Neural progenitor cell (in vitro differentiated cells): ENCODE results near the gene IFITM5. TPM values are rescaled to one million over a fixed set of nuclear protein-coding genes. Genes with fewer than 3 reads are reported as not detected.
A peak's percentile ranks its signal among the peaks of the same experiment; 100 is the strongest.
"Not testable (repeated sequence)": the region's sequence is repeated elsewhere in the genome, so short reads cannot be mapped to it uniquely, and the experiment has no call there.

Source experiments
- DNase-seq: peaks from one replicate; pipeline ENCODE4 v3.0.0-alpha.2; 2016; ENCODE audit warnings: low spot score
- H2AFZ ChIP-seq: fragments of 200-600 bp; sonication (generic); replicated peaks from 2 replicates; pipeline ENCODE4 v1.6.1; 2016; ENCODE audit warnings: antibody characterized with exemption
- H3F3A ChIP-seq: fragments of 200-600 bp; sonication (generic); 2 replicates; pipeline ENCODE4 v1.6.1; 2016; ENCODE audit warnings: antibody characterized with exemption, low read depth
- H3K27ac ChIP-seq: fragments of 200-600 bp; sonication (generic); 2 replicates; pipeline ENCODE4 v1.5.1; 2016; ENCODE audit warnings: mild to moderate bottlenecking
- H3K27me3 ChIP-seq: fragments of 200-600 bp; sonication (generic); 2 replicates; pipeline ENCODE4 v1.6.1; 2016; ENCODE audit warnings: mild to moderate bottlenecking, moderate library complexity
- H3K36me3 ChIP-seq: fragments of 200-600 bp; sonication (generic); 2 replicates; pipeline ENCODE4 v1.5.1; 2016
- H3K4me1 ChIP-seq: fragments of 200-600 bp; sonication (generic); 2 replicates; pipeline ENCODE4 v1.6.1; 2016; ENCODE audit warnings: mixed run types
- H3K4me2 ChIP-seq: fragments of 200-600 bp; sonication (generic); 2 replicates; pipeline ENCODE4 v1.6.1; 2016
- H3K4me3 ChIP-seq: fragments of 200-600 bp; sonication (generic); 2 replicates; pipeline ENCODE4 v1.5.1; 2016
- H3K79me2 ChIP-seq: fragments of 200-600 bp; sonication (generic); 2 replicates; pipeline ENCODE4 v1.6.1; 2016; ENCODE audit warnings: low read depth
- H3K9ac ChIP-seq: fragments of 200-600 bp; sonication (generic); 2 replicates; pipeline ENCODE4 v1.6.1; 2016
- H3K9me3 ChIP-seq: fragments of 200-600 bp; sonication (generic); 2 replicates; pipeline ENCODE4 v1.5.1; 2016; ENCODE audit warnings: low read depth
- H4K20me1 ChIP-seq: fragments of 200-600 bp; sonication (generic); 2 replicates; pipeline ENCODE4 v1.6.1; 2016; ENCODE audit warnings: low read depth
- H3K27ac Mint-ChIP-seq: 3 replicates; pipeline ENCODE4 v1.8.0; 2021; ENCODE audit warnings: mixed read lengths
- H3K27me3 Mint-ChIP-seq: 2 replicates; pipeline ENCODE4 v1.8.0; 2022; ENCODE audit warnings: low read depth, mild to moderate bottlenecking, inconsistent platforms, moderate library complexity, mixed read lengths; ENCODE audit not compliant: insufficient read depth
- H3K36me3 Mint-ChIP-seq: 3 replicates; pipeline ENCODE4 v1.8.0; 2021; ENCODE audit warnings: mixed read lengths
- H3K4me1 Mint-ChIP-seq: 3 replicates; pipeline ENCODE4 v1.8.0; 2021; ENCODE audit warnings: mixed read lengths
- H3K4me3 Mint-ChIP-seq: 3 replicates; pipeline ENCODE4 v1.8.0; 2021; ENCODE audit warnings: mild to moderate bottlenecking, moderate library complexity, mixed read lengths
- H3K9me3 Mint-ChIP-seq: 3 replicates; pipeline ENCODE4 v1.8.0; 2020; ENCODE audit warnings: mixed read lengths
- CTCF ChIP-seq: fragments of 200-600 bp; sonication (generic); IDR thresholded peaks from 2 replicates; pipeline ENCODE4 v1.5.1; 2017; ENCODE audit warnings: antibody characterized with exemption, mild to moderate bottlenecking
- EZH2 ChIP-seq: fragments of 200-600 bp; sonication (generic); IDR thresholded peaks from 2 replicates; pipeline ENCODE4 v1.6.1; 2017; ENCODE audit warnings: antibody characterized with exemption, mild to moderate bottlenecking, moderate library complexity
- EZH2phosphoT487 ChIP-seq: fragments of 200-600 bp; sonication (generic); IDR thresholded peaks from 2 replicates; pipeline ENCODE4 v1.6.1; 2017; ENCODE audit warnings: antibody characterized with exemption
- total RNA-seq: library from RNA; depleted of rRNA; stranded (reverse); fragments of >200 nt; gene quantifications from 2 replicates; pipeline ENCODE4 v1.2.3, GENCODE V29; 2015; ENCODE audit warnings: low replicate concordance

IFITM5 gene
- total RNA-seq, 1 donor from 2014 or later, result not detected

- H3K4me1 ChIP-seq, result peaks cover 67% of the 10 kb centered on the region
- H3K9ac ChIP-seq, result no peak overlapping the region
- peaks cover 50% of the 10 kb centered on the region for H3K27me3 ChIP-seq
Measured at GRCh38 chr11:313304-313786, 14.0 kb upstream of the IFITM5 start.

GRCh38 chr11:312092-312816 lies 12.9 kb upstream of the IFITM5 start:
- H3K27me3 ChIP-seq, result peaks cover 41% of the 10 kb centered on the region
- Mint-ChIP-seq H3K27me3 (peaks cover 7% of the 10 kb centered on the region), H3K4me1 (peaks cover 58% of the 10 kb centered on the region), H3K9me3 (no peaks in the 10 kb centered on the region), H3K27ac (peak overlapping the region; percentile 94), H3K4me3 (peak overlapping the region; percentile 74), H3K36me3 (no peaks in the 10 kb centered on the region)
- H3K79me2 ChIP-seq, result peaks cover 3% of the 10 kb centered on the region
- no peak overlapping the region for H2AFZ ChIP-seq
- no peak overlapping the region for H3K4me3 ChIP-seq
- TF ChIP-seq CTCF, result no peak
- no peak for TF ChIP-seq EZH2
- no peak for TF ChIP-seq EZH2phosphoT487
- no peak for DNase-seq
- H3K9me3 ChIP-seq, result no peaks in the 10 kb centered on the region
- no peak overlapping the region for H3K27ac ChIP-seq
- H3K9ac ChIP-seq, result no peak overlapping the region
- no peaks in the 10 kb centered on the region for H4K20me1 ChIP-seq
- H3K36me3 ChIP-seq, result no peaks in the 10 kb centered on the region
- H3K4me2 ChIP-seq, result peak overlapping the region; percentile 69
- peaks cover 42% of the 10 kb centered on the region for H3F3A ChIP-seq
- peaks cover 62% of the 10 kb centered on the region for H3K4me1 ChIP-seq

More at GRCh38 chr11:313304-313786, 14.0 kb upstream of the IFITM5 start:
- H3K36me3 Mint-ChIP-seq, result no peaks in the 10 kb centered on the region
- H3K27ac Mint-ChIP-seq, result peak overlapping the region; percentile 90
- H3K4me3 ChIP-seq, result peak overlapping the region; percentile 51
- TF ChIP-seq EZH2phosphoT487, result no peak
- TF ChIP-seq EZH2, result no peak
- H3K9me3 ChIP-seq, result no peaks in the 10 kb centered on the region
- H4K20me1 ChIP-seq, result no peaks in the 10 kb centered on the region
- H3F3A ChIP-seq, result peaks cover 48% of the 10 kb centered on the region
- peaks cover 12% of the 10 kb centered on the region for H3K27me3 Mint-ChIP-seq
- H3K4me1 Mint-ChIP-seq, result peaks cover 57% of the 10 kb centered on the region
- H3K9me3 Mint-ChIP-seq, result no peaks in the 10 kb centered on the region
- H3K4me3 Mint-ChIP-seq, result peak overlapping the region; percentile 88
- peak overlapping the region; percentile 42 for H3K27ac ChIP-seq
- peak overlapping the region; percentile 84 for H3K4me2 ChIP-seq
- H3K36me3 ChIP-seq, result no peaks in the 10 kb centered on the region
- no peak for DNase-seq
- peak overlapping the region; percentile 6 for H2AFZ ChIP-seq
- H3K79me2 ChIP-seq, result peaks cover 3% of the 10 kb centered on the region

- Histone ChIP-seq H3K4me3 (peak overlapping the region; percentile 30), H3K4me2 (peak overlapping the region; percentile 69), H3K27me3 (peaks cover 30% of the 10 kb centered on the region), H3F3A (peaks cover 49% of the 10 kb centered on the region), H3K4me1 (peaks cover 58% of the 10 kb centered on the region)
- H3K9me3 Mint-ChIP-seq, H3K27ac ChIP-seq, DNase-seq, H3K9me3 ChIP-seq, H3K36me3 Mint-ChIP-seq, H3K79me2 ChIP-seq, H3K36me3 ChIP-seq, H3K27ac Mint-ChIP-seq, H4K20me1 ChIP-seq, H3K9ac ChIP-seq, H2AFZ ChIP-seq, H3K27me3 Mint-ChIP-seq: not testable (repeated sequence)
- Mint-ChIP-seq H3K4me1 (peaks cover 56% of the 10 kb centered on the region), H3K4me3 (peak overlapping the region; percentile 74)
Measured at GRCh38 chr11:311013-311748, 11.9 kb upstream of the IFITM5 start.

DNA sequence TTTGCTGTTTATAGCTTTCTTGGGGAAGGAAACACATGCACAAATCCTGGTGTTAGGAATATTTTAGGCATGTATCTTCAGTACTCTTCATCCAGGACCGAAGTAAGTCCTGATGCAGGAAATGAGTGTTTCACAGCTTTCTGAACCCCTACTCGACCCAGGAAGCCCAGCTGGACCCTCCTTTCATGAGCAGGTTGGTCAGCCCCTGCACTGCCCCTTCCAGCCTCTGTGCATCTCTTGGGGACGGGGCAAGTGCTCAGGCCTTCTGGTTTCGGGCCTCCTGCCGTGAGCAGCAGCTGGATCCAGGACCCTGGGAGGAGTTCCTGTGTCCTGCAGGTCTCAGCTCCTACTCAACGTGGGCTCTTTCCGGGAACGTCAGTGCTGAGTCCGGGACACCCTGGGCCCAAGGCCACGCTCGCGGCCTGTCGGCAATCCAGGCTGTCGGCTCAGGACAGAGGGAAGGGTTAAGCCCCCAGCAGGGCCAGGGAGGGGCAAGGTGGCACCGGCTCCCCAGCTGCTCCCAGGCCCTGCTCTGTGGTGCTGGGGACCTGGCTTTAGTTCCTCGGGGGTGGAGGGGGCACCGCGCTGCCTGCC lies 10.8 kb upstream of the IFITM5 start:
- H3K36me3 ChIP-seq, H3K27me3 Mint-ChIP-seq, H4K20me1 ChIP-seq, DNase-seq, H3K9me3 Mint-ChIP-seq, H3K36me3 Mint-ChIP-seq, H3K27ac Mint-ChIP-seq, H3K9me3 ChIP-seq, H2AFZ ChIP-seq, H3K27ac ChIP-seq, H3K9ac ChIP-seq, H3K79me2 ChIP-seq: not testable (repeated sequence)
- Mint-ChIP-seq H3K4me1 (peaks cover 67% of the 10 kb centered on the region), H3K4me3 (peak overlapping the region; percentile 92)
- Histone ChIP-seq H3K4me2 (peak overlapping the region; percentile 74), H3K4me3 (peak overlapping the region; percentile 27), H3K27me3 (peaks cover 19% of the 10 kb centered on the region), H3K4me1 (peaks cover 58% of the 10 kb centered on the region), H3F3A (peaks cover 60% of the 10 kb centered on the region)

DNA sequence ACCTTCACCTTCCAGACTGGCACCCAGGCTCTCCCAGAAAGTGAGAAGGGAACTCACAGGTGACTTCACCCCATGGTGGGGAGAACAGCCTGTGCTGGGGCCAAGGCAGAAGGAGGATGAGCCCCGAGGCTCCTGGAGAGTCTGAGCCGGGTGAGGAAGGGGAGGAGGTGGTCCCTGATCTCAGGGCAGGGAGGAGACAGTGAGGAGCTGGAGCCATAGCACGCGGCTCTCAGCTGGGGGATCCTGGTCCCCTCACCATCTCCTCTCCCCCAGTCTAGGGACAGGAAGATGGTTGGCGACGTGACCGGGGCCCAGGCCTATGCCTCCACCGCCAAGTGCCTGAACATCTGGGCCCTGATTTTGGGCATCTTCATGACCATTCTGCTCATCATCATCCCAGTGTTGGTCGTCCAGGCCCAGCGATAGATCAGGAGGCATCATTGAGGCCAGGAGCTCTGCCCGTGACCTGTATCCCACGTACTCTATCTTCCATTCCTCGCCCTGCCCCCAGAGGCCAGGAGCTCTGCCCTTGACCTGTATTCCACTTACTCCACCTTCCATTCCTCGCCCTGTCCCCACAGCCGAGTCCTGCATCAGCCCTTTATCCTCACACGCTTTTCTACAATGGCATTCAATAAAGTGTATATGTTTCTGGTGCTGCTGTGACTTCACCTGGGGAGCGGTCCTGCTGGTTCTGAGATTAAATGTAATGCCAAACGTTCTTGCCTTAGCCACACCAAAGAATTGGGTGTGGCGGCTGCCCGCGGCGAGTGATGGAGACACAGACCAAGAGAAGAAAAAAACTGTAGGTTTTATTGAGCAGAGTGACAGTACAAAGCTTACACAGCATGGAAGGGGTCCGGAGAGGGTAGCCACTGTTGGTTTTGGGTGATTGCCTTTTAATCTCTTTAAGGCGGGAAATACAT lies 9.7 kb upstream of the IFITM5 start:
- Mint-ChIP-seq H3K4me3 (peak overlapping the region; percentile 92), H3K27ac (peak overlapping the region; percentile 13), H3K4me1 (peaks cover 63% of the 10 kb centered on the region)
- not testable (repeated sequence) for H3K9ac ChIP-seq, H3K9me3 ChIP-seq, H3K36me3 ChIP-seq, H3K36me3 Mint-ChIP-seq, H4K20me1 ChIP-seq, DNase-seq, H3K9me3 Mint-ChIP-seq, H2AFZ ChIP-seq, H3K27me3 Mint-ChIP-seq, H3K79me2 ChIP-seq, H3K27ac ChIP-seq
- H3K4me1 ChIP-seq, result peaks cover 55% of the 10 kb centered on the region
- H3K27me3 ChIP-seq, result peaks cover 10% of the 10 kb centered on the region
- H3K4me3 ChIP-seq, result peak overlapping the region; percentile 41
- peak overlapping the region; percentile 74 for H3K4me2 ChIP-seq
- H3F3A ChIP-seq, result peaks cover 57% of the 10 kb centered on the region
